Measurements from ENCODE around the gene PREX1. TPM values are rescaled to one million over a fixed set of nuclear protein-coding genes. Genes with fewer than 3 reads are reported as not detected.
A peak's percentile ranks its signal among the peaks of the same experiment; 100 is the strongest.

PREX1 gene
- total RNA-seq, 2 experiments from 2014 or later, result 20.7 to 25.3 TPM

- H3K4me2 ChIP-seq (ENCODE audit: low read length), result peak overlapping the region; percentile 40; the same call in 1 of the 2 replicates
- H3K27ac ChIP-seq (ENCODE audit: low read depth, low read length, poor library complexity, severe bottlenecking), result no peak overlapping the region
- intact Hi-C loops (cut with micrococcal nuclease; ENCODE audit: unreplicated experiment), result no loop called here
Observed at GRCh38 chr20:48797850-48798747, 29.7 kb downstream of the PREX1 start.

GRCh38 chr20:48797275-48797825 is 30.4 kb downstream of the PREX1 start:
- Histone ChIP-seq H3K79me2 (ENCODE audit: insufficient read depth, low read depth, low read length) (no peaks in the 10 kb centered on the region; the same call in 1 of the 2 replicates), H3K36me3 (ENCODE audit: insufficient read depth, low read length) (no peaks in the 10 kb centered on the region), H3K4me1 (ENCODE audit: insufficient read depth, low read length, poor library complexity, severe bottlenecking) (peaks cover 24% of the 10 kb centered on the region), H4K20me1 (ENCODE audit: insufficient read depth, low read length) (no peaks in the 10 kb centered on the region), H3K9me3 (ENCODE audit: low read length) (no peaks in the 10 kb centered on the region), H2AFZ (ENCODE audit: low read length) (no peak overlapping the region), H3K4me3 (ENCODE audit: low read depth, low read length, poor library complexity, severe bottlenecking) (no peak overlapping the region), H3K27ac (ENCODE audit: low read depth, low read length, poor library complexity, severe bottlenecking) (no peak overlapping the region), H3K9me2 (ENCODE audit: insufficient read depth, low read length) (no peaks in the 10 kb centered on the region), H3K4me2 (ENCODE audit: low read length) (peak overlapping the region; percentile 40)
- ChIA-PET CTCF (ENCODE audit: unreplicated experiment) (interaction anchor here (1.2 kb wide), 1 partner anchor 16 kb away, joined by 4 read pairs; no protein-coding TSS in a partner anchor), POLR2A (interaction anchor here (0.7 to 1.3 kb wide), 4 partner anchors 16 to 364 kb away, joined by 3 read pairs; no protein-coding TSS in a partner anchor)
- TF ChIP-seq EZH2phosphoT487 (IDR thresholded peaks at IDR 0.05; ENCODE audit: borderline replicate concordance, low read depth, low read length), result no peak
- no peak for TF ChIP-seq CTCF (conservative IDR thresholded peaks at IDR 0.05; ENCODE audit: low read length)
- intact Hi-C loops (cut with micrococcal nuclease; ENCODE audit: unreplicated experiment), result no loop called here
- no TSS peak for BruUV-seq (replicated peaks)
- DNase-seq (ENCODE audit: low spot score), result no peak

More at GRCh38 chr20:48797850-48798747, 29.7 kb downstream of the PREX1 start:
- POLR2A ChIA-PET, result interaction anchor here (1.3 kb wide), 1 partner anchor 15 kb away, joined by 3 read pairs; no protein-coding TSS in a partner anchor
- no peaks in the 10 kb centered on the region for H3K9me3 ChIP-seq (ENCODE audit: low read length)
- no peaks in the 10 kb centered on the region for H4K20me1 ChIP-seq (ENCODE audit: insufficient read depth, low read length)
- H3K4me3 ChIP-seq (ENCODE audit: low read depth, low read length, poor library complexity, severe bottlenecking), result no peak overlapping the region
- peaks cover 30% of the 10 kb centered on the region for H3K4me1 ChIP-seq (ENCODE audit: insufficient read depth, low read length, poor library complexity, severe bottlenecking)
- CTCF ChIA-PET (ENCODE audit: unreplicated experiment), result interaction anchor here (0.6 to 1.2 kb wide), 2 partner anchors 15 to 58 kb away, joined by 3 to 4 read pairs; no protein-coding TSS in a partner anchor
- H2AFZ ChIP-seq (ENCODE audit: low read length), result no peak overlapping the region
- no peaks in the 10 kb centered on the region for H3K9me2 ChIP-seq (ENCODE audit: insufficient read depth, low read length)
- no peaks in the 10 kb centered on the region for H3K36me3 ChIP-seq (ENCODE audit: insufficient read depth, low read length)
- BruUV-seq (replicated peaks), result no TSS peak
- H3K79me2 ChIP-seq (ENCODE audit: insufficient read depth, low read depth, low read length), result no peaks in the 10 kb centered on the region; the same call in 1 of the 2 replicates
- TF ChIP-seq EZH2phosphoT487 (IDR thresholded peaks at IDR 0.05; ENCODE audit: borderline replicate concordance, low read depth, low read length), result no peak
- no peak for TF ChIP-seq CTCF (conservative IDR thresholded peaks at IDR 0.05; ENCODE audit: low read length)
- no peak for DNase-seq (ENCODE audit: low spot score)

Data from OCI-LY7 (cell line).